SK-N-MC (cell line): ENCODE results near the gene FKBP4.
"Not testable (repeated sequence)": the region's sequence is repeated elsewhere in the genome, so short reads cannot be mapped to it uniquely, and the experiment has no call there.

Experiments
- DNase-seq: peaks from one replicate; pipeline ENCODE4 v3.0.0-alpha.2; 2011; ENCODE audit warnings: low read depth, low spot score
- H3K27ac ChIP-seq: fragments of 200-600 bp; sonication (generic); 2 replicates; pipeline ENCODE4 v1.5.1; 2016; ENCODE audit warnings: mixed run types
- H3K36me3 ChIP-seq: fragments of 200-600 bp; sonication (generic); 2 replicates; pipeline ENCODE4 v1.6.1; 2017; ENCODE audit warnings: antibody characterized with exemption, low read length, mixed read lengths; ENCODE audit not compliant: insufficient read depth
- H3K4me3 ChIP-seq: fragments of 200-600 bp; sonication (generic); 2 replicates; pipeline ENCODE4 v1.5.1; 2016
- H3K9ac ChIP-seq: fragments of 200-600 bp; sonication (generic); 2 replicates; pipeline ENCODE4 v1.8.0; 2017; ENCODE audit warnings: mixed run types, mixed read lengths; ENCODE audit not compliant: insufficient read length
- H3K9me3 ChIP-seq: fragments of 200-600 bp; sonication (generic); 2 replicates; pipeline ENCODE4 v1.6.1; 2017; ENCODE audit warnings: low read depth, mild to moderate bottlenecking, antibody characterized with exemption, low read length, moderate library complexity, mixed read lengths
- EZH2 ChIP-seq: fragments of 200-600 bp; sonication (generic); IDR thresholded peaks from one replicate; pipeline ENCODE4 v1.6.1; 2017; ENCODE audit warnings: antibody characterized with exemption
- FOXP2 ChIP-seq: optimal IDR thresholded peaks from 2 replicates; pipeline ENCODE3; 2011; ENCODE audit warnings: mild to moderate bottlenecking, moderate library complexity; ENCODE audit not compliant: insufficient read depth; ENCODE audit errors: extremely low read length, control extremely low read depth
- POLR2AphosphoS5 ChIP-seq: IDR thresholded peaks from 2 replicates; pipeline ENCODE4 v1.6.1; 2012; ENCODE audit warnings: mild to moderate bottlenecking, low read depth, low read length, borderline replicate concordance

Gene FKBP4

DNA sequence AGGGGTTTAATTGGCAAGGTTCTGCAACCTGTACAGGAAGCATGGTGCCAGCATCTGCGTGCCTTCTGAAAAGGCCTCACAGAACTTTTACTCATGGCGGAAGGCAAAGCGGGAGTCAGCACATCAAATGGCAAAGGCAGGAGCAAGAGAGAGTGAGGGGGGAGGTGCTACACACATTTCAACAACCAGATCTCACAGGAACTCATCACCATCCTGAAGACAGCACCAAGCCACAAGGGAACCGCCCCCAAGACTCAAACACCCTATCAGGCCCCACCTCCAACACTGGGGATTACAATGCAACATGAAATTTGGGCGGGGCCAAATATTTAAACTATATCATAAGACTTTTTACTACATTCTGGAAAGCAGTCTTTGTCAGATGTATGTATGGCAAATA is 38.0 kb upstream of the FKBP4 start:
- Histone ChIP-seq H3K36me3 (no peaks in the 10 kb centered on the region), H3K9me3 (no peaks in the 10 kb centered on the region), H3K4me3 (no peak overlapping the region), H3K9ac (no peak overlapping the region), H3K27ac (no peak overlapping the region)
- TF ChIP-seq EZH2 (no peak), FOXP2 (no peak), POLR2AphosphoS5 (no peak)
- no peak for DNase-seq

DNA sequence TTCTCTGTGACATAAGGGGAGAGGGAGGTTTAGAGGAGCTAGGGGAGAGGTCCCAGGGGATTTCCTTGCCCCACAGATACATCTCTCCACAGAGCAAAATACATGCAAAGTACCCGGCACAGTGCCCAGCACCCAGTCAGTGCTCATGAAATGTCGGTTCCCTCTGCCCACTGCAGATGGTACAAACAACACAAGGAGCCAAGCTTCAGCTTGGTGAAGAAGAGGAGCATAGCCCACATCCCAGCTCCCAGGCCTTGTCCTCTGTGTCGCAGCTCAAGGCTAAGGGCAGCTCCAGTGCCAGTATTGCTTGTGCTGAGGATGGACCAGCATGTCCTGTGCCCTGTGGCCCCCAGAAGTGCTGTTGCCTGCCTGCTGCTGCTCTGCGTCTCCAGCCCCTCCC is 35.0 kb upstream of the FKBP4 start:
- TF ChIP-seq POLR2AphosphoS5 = no peak
- no peak for TF ChIP-seq FOXP2
- TF ChIP-seq EZH2 = no peak
- H3K4me3 ChIP-seq = no peak overlapping the region
- DNase-seq = no peak
- no peaks in the 10 kb centered on the region for H3K9me3 ChIP-seq
- no peak overlapping the region for H3K9ac ChIP-seq
- H3K36me3 ChIP-seq = no peaks in the 10 kb centered on the region
- H3K27ac ChIP-seq = no peak overlapping the region

DNA sequence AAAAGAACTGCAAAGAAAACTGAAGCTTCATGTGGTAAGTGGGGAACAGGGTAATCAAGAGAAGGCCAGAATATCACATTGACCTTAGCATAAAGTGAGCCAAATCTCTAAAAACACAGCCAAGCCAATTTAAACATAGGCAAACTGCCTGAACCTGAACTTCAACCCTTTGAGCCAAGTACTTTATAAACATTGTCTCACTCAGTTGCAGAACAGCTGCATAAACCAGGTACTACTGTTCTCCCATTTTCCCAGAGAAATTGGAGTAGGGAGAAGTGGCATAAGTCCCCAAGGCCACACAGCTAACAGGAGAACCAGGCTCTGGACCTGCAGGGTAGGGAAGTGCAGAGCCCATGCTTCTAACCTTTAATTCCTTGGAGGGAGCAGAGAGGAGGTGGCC is 30.4 kb upstream of the FKBP4 start:
- Histone ChIP-seq H3K27ac (no peak overlapping the region), H3K9ac (no peak overlapping the region), H3K4me3 (no peak overlapping the region), H3K36me3 (no peaks in the 10 kb centered on the region), H3K9me3 (no peaks in the 10 kb centered on the region)
- TF ChIP-seq EZH2 (no peak), POLR2AphosphoS5 (no peak), FOXP2 (no peak)
- DNase-seq = no peak

DNA sequence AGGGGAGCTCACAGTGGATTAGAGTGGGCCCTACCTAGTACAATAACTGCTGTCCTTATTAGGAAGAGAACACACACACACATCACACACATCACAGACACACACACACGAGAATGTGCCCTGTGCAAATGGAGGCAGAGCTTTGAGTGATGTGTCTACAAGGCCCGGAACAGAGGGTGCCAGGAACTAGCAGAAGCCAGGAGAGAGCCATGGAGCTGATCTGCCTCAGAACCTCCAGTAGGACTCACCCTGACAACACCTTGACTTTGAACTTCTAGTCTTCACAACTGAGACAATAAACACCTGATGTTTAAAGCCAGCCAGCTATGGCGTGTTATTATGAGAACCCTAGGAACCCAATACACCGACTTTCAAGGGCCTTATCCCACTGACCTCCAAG is 29.7 kb upstream of the FKBP4 start:
- no peak for DNase-seq
- TF ChIP-seq EZH2 = no peak
- TF ChIP-seq POLR2AphosphoS5 = no peak
- no peak for TF ChIP-seq FOXP2
- Histone ChIP-seq H3K9ac (no peak overlapping the region), H3K4me3 (no peak overlapping the region), H3K27ac (no peak overlapping the region), H3K36me3 (no peaks in the 10 kb centered on the region), H3K9me3 (no peaks in the 10 kb centered on the region)

DNA sequence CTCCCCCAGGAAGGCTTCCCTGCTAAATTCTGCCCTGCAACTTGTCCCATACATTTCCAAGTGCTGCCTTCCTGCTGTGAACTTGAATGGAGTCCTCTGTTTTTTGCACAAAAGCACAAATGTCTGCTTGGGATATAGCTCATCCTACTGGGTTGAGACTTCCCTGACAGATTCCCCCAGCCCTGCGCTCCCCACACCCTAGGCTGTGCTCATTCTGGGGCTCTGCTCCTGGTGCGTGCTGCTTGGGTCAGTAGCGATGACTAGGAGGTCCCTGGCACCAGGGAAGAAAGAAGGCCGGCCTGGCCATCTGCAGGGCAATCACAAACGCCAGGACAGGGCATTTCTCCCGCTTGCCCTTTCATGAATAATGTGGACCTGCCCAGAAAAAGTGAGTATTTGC is 29.2 kb upstream of the FKBP4 start:
- Histone ChIP-seq H3K27ac (no peak overlapping the region), H3K9me3 (no peaks in the 10 kb centered on the region), H3K4me3 (no peak overlapping the region), H3K36me3 (no peaks in the 10 kb centered on the region), H3K9ac (no peak overlapping the region)
- DNase-seq = no peak
- TF ChIP-seq EZH2 = no peak
- TF ChIP-seq FOXP2 = no peak
- no peak for TF ChIP-seq POLR2AphosphoS5

DNA sequence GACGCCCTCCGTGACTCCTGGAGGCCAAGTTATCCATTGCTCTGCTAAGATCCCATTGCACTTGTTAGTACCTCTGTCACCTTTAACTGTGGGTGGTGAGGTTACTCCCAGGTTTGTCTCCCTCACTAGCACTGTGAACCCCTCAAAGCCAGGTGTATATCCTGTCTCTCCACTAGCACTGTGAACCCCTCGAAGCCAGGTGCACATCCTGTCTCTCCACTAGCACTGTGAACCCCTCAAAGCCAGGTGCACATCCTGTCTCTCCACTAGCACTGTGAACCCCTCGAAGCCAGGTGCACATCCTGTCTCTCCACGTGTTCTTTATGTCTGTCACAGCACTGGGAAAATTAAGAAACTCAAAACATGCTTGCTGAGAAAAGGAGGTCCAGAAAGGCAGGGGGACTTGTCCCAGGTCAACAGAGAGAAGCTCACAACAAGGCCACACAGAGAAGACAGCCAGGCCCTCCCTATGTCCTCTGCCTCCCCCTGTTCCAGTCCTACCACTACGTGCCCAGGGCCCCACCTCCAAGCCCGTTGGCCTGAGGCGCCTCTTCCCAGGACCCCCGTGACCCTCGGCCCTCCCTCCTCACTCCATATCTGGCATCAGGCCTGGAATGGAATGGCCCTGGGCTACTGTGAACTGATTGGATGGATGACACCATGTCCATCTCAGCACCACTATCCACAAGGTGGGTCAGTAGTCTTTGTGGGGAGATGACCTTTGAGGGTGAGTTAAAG is 26.4 kb upstream of the FKBP4 start:
- Histone ChIP-seq H3K9ac (no peak overlapping the region), H3K9me3 (no peaks in the 10 kb centered on the region), H3K36me3 (no peaks in the 10 kb centered on the region), H3K27ac (no peak overlapping the region), H3K4me3 (no peak overlapping the region)
- no peak for TF ChIP-seq FOXP2
- TF ChIP-seq POLR2AphosphoS5 = no peak
- DNase-seq = no peak

DNA sequence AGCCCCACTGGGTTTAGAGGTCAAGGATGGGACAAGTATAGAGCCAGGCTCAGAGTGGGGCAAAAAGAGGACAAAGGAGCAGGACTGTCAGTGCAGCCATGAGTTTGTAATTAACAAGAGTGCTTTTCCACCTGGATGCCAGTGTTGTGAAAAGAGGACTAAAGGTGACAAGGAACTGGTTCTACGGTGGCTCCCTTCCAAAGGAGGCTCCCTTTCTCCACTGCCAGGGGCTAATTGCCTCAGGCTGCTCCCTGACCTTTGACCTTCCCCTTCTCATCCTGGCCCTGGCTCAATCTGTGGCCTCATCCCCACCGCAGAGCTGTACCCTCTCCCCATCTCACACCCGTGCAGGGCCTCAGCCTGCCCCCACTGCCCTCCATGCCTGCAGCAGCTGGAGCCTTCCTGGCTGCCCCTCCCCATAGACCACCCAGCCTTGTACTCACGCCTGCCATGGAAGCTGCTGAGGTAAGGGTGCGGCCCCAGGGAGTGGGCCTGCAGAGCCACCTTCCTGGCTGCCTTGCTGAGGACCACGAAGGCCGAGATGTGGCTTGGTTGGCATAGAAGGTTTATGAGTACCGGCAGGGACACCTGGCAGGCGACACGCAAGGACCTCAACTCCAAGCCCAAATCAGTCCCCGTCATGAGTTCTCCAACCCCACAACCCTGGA is 24.8 kb upstream of the FKBP4 start:
- no peak overlapping the region for H3K4me3 ChIP-seq
- H3K27ac ChIP-seq = no peak overlapping the region
- H3K36me3 ChIP-seq = no peaks in the 10 kb centered on the region
- DNase-seq = no peak
- no peak overlapping the region for H3K9ac ChIP-seq
- TF ChIP-seq FOXP2 (no peak), POLR2AphosphoS5 (no peak), EZH2 (no peak)
- H3K9me3 ChIP-seq = no peaks in the 10 kb centered on the region

DNA sequence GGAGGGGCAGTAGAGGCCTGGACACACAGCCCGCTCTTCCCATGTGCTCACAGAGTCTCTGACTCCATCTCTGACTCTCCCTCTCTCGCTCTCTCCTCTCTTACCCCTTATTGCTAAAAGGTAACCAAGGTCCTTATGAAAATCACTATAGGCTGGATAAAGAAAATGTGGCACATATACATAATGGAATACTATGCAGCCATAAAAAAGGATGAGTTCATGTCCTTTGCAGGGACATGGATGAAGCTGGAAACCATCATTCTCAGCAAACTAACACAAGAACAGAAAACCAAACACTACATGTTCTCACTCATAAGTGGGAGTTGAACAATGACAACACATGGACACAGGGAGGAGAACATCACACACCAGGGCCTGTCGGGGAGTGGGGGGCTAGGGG is 24.2 kb upstream of the FKBP4 start:
- not testable (repeated sequence) for H3K4me3 ChIP-seq, DNase-seq, H3K9ac ChIP-seq, H3K36me3 ChIP-seq, H3K9me3 ChIP-seq, H3K27ac ChIP-seq

DNA sequence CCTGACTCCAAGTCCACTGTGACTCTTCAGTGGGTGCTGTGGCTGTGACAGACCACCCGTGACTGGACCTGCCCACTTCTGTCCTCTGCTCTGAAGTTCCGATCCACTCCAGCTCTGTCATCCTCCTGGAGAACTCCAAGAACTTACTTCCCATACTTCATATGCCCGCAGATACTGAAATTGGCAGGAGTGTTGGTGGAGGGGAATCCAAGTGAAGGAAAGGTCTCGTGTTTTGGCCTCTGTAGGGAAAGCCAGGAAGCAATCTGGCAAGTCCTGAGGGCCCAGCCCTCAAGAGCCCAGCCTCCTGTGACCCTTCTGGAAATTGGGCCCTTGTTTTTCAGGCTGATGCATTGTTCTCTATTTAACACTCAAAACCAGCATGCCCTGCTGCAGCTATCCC is 22.4 kb upstream of the FKBP4 start:
- Histone ChIP-seq H3K9ac (no peak overlapping the region), H3K27ac (no peak overlapping the region), H3K4me3 (no peak overlapping the region), H3K9me3 (no peaks in the 10 kb centered on the region), H3K36me3 (no peaks in the 10 kb centered on the region)
- TF ChIP-seq FOXP2 (no peak), EZH2 (no peak)
- no peak for DNase-seq
